HepG2 (cell line): Measurements from ENCODE around the gene NAA25. TPM values are rescaled to one million over a fixed set of nuclear protein-coding genes. Genes with fewer than 3 reads are reported as not detected.

ENCODE experiments used
- CAMTA2 ChIP-seq: sonication (generic); formaldehyde crosslinking; IDR thresholded peaks from 2 replicates; pipeline ENCODE4 v1.4.0; 2020; ENCODE audit warnings: mild to moderate bottlenecking, missing genetic modification reagents, borderline replicate concordance
- HNF1A ChIP-seq, 2 experiments: sonication (generic) in 1 of 2; formaldehyde crosslinking in 1 of 2; IDR thresholded peaks; 2 replicates each; pipeline versions ENCODE4 v1.4.0 to v1.6.1; 2016 to 2020; ENCODE audit warnings: borderline replicate concordance in 1 of 2, low read depth in 1 of 2, mild to moderate bottlenecking in 1 of 2, missing genetic modification reagents in 1 of 2
- HNF4G ChIP-seq, 2 experiments: sonication (generic) in 1 of 2; formaldehyde crosslinking in 1 of 2; IDR thresholded peaks; 2 replicates each; pipeline versions ENCODE4 v1.4.0 to v1.6.1; 2011 to 2020; ENCODE audit warnings: borderline replicate concordance in 2 of 2, low read depth in 2 of 2, mild to moderate bottlenecking in 2 of 2, low read length in 1 of 2, missing genetic modification reagents in 1 of 2, moderate library complexity in 1 of 2
- PITX1 ChIP-seq: sonication (generic); formaldehyde crosslinking; IDR thresholded peaks from 2 replicates; pipeline ENCODE4 v1.5.1; 2020; ENCODE audit warnings: mild to moderate bottlenecking, missing genetic modification reagents
- SALL2 ChIP-seq: sonication (generic); formaldehyde crosslinking; IDR thresholded peaks from 2 replicates; pipeline ENCODE4 v1.8.1; 2023; ENCODE audit warnings: mild to moderate bottlenecking, missing genetic modification reagents, inconsistent platforms
- TFE3 ChIP-seq: IDR thresholded peaks from 2 replicates; pipeline ENCODE4 v1.6.1; 2016
- USF2 ChIP-seq, 2 experiments: sonication (generic) in 1 of 2; formaldehyde crosslinking in 1 of 2; IDR thresholded peaks; 2 replicates each; pipeline versions ENCODE4 v1.5.1 to v1.6.1; 2011 to 2020; ENCODE audit warnings: borderline replicate concordance in 1 of 2, low read depth in 1 of 2, low read length in 1 of 2, mild to moderate bottlenecking in 1 of 2, missing genetic modification reagents in 1 of 2, moderate library complexity in 1 of 2
- ZNF503 ChIP-seq: sonication (generic); formaldehyde crosslinking; IDR thresholded peaks from 2 replicates; pipeline ENCODE4 v1.4.0; 2020; ENCODE audit warnings: missing genetic modification reagents
- ZNF784 ChIP-seq: sonication (generic); formaldehyde crosslinking; IDR thresholded peaks from 2 replicates; pipeline ENCODE4 v1.5.1; 2020; ENCODE audit warnings: missing genetic modification reagents, mild to moderate bottlenecking, borderline replicate concordance
- ZXDC ChIP-seq: sonication (generic); formaldehyde crosslinking; IDR thresholded peaks from 2 replicates; pipeline ENCODE4 v1.5.0; 2020; ENCODE audit warnings: mild to moderate bottlenecking, missing genetic modification reagents
- polyA plus RNA-seq, 8 experiments: library from polyadenylated mRNA; depleted of rRNA in 3 of 8; stranded (reverse) in 7 of 8; unstranded in 1 of 8; fragments of >200 nt; fragmentation: Illumina TruSeq in 4 of 8; extraction: Trizol in 4 of 8; gene quantifications; 2 replicates each; pipeline versions ENCODE4 v1.2.1 to v1.2.3, GENCODE V29; 2011 to 2016; ENCODE audit warnings: low read depth in 4 of 8, missing spikeins in 1 of 8, mixed read lengths in 1 of 8; ENCODE audit not compliant: insufficient read depth in 1 of 8
- total RNA-seq, 5 experiments: library from RNA; depleted of rRNA; stranded (reverse); fragments of >200 nt; fragmentation: Illumina TruSeq; extraction: Trizol; gene quantifications; 2 replicates each; pipeline ENCODE4 v1.2.3, GENCODE V29; 2016; ENCODE audit warnings: low read depth in 1 of 5

Gene NAA25
- total and polyA plus RNA-seq, 2 of the 13 experiments (the other 11 are each of a cell fraction or from before 2014, with no cell fraction given): 11.4 to 32.0 TPM

GRCh38 chr12:112108202-112109079, at the start of gene NAA25 (continued):
- TF ChIP-seq USF2 (IDR thresholded peaks at IDR 0.05; ENCODE audit: low read depth, low read length): no peak
- no peak for TF ChIP-seq USF2 (CRISPR knock-in tag; IDR thresholded peaks at IDR 0.05; ENCODE audit: borderline replicate concordance)
- TF ChIP-seq PITX1: no peak
- TF ChIP-seq CAMTA2 (CRISPR knock-in tag): no peak
- no peak for TF ChIP-seq ZNF503
- TF ChIP-seq SALL2 (CRISPR knock-in tag): 0 out of 2 replicates have a peak, but pooled peaks have one; percentile 62
- TF ChIP-seq HNF1A (IDR thresholded peaks at IDR 0.05; ENCODE audit: low read depth): no peak
- TF ChIP-seq HNF1A (CRISPR knock-in tag; IDR thresholded peaks at IDR 0.05; ENCODE audit: borderline replicate concordance): no peak
- peak; percentile 60; the same call in 1 of the 2 replicates for TF ChIP-seq ZXDC
- TF ChIP-seq ZNF784 (CRISPR knock-in tag): no peak
- TF ChIP-seq TFE3 (CRISPR knock-in tag): no peak
- no peak for TF ChIP-seq HNF4G (IDR thresholded peaks at IDR 0.05; ENCODE audit: borderline replicate concordance, low read depth, low read length)
- TF ChIP-seq HNF4G (CRISPR knock-in tag; IDR thresholded peaks at IDR 0.05; ENCODE audit: borderline replicate concordance, low read depth): peak; percentile 27; the same call in 1 of the 2 replicates
